PC-9 (cell line): ENCODE data around the gene MAGI2. TPM values are rescaled to one million over a fixed set of nuclear protein-coding genes. Genes with fewer than 3 reads are reported as not detected.

ENCODE experiments used
- BruUV-seq: library from RNA; stranded (reverse); fragments of 400-500 nt; replicated peaks from 2 replicates; lab custom pipeline; 2021; lab: Mats Ljungman, UMichigan
- CTCF ChIA-PET: fragments of 300-600 bp; sonication (Branson Sonifier 250); formaldehyde crosslinking; loops from one replicate; lab custom pipeline; 2022; ENCODE audit warnings: antibody characterized with exemption; lab: Charles Lee
- POLR2A ChIA-PET: fragments of 300-600 bp; sonication (Branson Sonifier 250); formaldehyde crosslinking; loops from one replicate; lab custom pipeline; 2022; ENCODE audit warnings: antibody characterized with exemption; ENCODE audit not compliant: unreplicated experiment; lab: Charles Lee
- DNase-seq, 2 experiments: peaks; one replicate each; pipeline versions ENCODE4 v3.0.0 to v3.0.0-alpha.2; 2015 to 2022; ENCODE audit warnings: mixed read lengths in 1 of 2
- H2AFZ ChIP-seq: fragments of 200-600 bp; sonication (generic); 2 replicates; pipeline ENCODE4 v1.8.1; 2017; ENCODE audit warnings: antibody characterized with exemption
- H3F3A ChIP-seq: fragments of 200-600 bp; sonication (generic); 2 replicates; pipeline ENCODE4 v1.8.1; 2017; ENCODE audit warnings: antibody characterized with exemption, mild to moderate bottlenecking, low read depth; ENCODE audit not compliant: insufficient read depth
- H3K27ac ChIP-seq: fragments of 200-600 bp; sonication (generic); 2 replicates; pipeline ENCODE4 v1.6.1; 2016; ENCODE audit warnings: mixed run types
- H3K27me3 ChIP-seq: fragments of 200-600 bp; sonication (generic); 2 replicates; pipeline ENCODE4 v1.6.1; 2016; ENCODE audit warnings: low read depth, mixed run types; ENCODE audit not compliant: insufficient read depth
- H3K36me3 ChIP-seq: fragments of 200-600 bp; sonication (generic); 2 replicates; pipeline ENCODE4 v1.6.1; 2016; ENCODE audit warnings: low read depth, mixed run types
- H3K4me1 ChIP-seq: fragments of 200-600 bp; sonication (generic); replicated peaks from 2 replicates; pipeline ENCODE4 v1.6.1; 2016; ENCODE audit warnings: mixed run types; ENCODE audit not compliant: insufficient read depth
- H3K4me2 ChIP-seq: fragments of 200-600 bp; sonication (generic); 2 replicates; pipeline ENCODE4 v1.6.1; 2017; ENCODE audit warnings: mixed run types
- H3K4me3 ChIP-seq: fragments of 200-600 bp; sonication (generic); 2 replicates; pipeline ENCODE4 v1.6.1; 2016; ENCODE audit warnings: mixed run types
- H3K79me2 ChIP-seq: fragments of 200-600 bp; sonication (generic); 2 replicates; pipeline ENCODE4 v1.6.1; 2017; ENCODE audit warnings: low read depth, mixed run types
- H3K9me2 ChIP-seq: fragments of 200-600 bp; sonication (generic); 2 replicates; pipeline ENCODE4 v1.8.1; 2017; ENCODE audit warnings: mild to moderate bottlenecking; ENCODE audit not compliant: insufficient read depth
- H3K9me3 ChIP-seq: fragments of 200-600 bp; sonication (generic); 2 replicates; pipeline ENCODE4 v1.8.1; 2016; ENCODE audit warnings: low read depth; ENCODE audit not compliant: insufficient read depth
- H4K20me1 ChIP-seq: fragments of 200-600 bp; sonication (generic); 2 replicates; pipeline ENCODE4 v1.8.1; 2017; ENCODE audit not compliant: insufficient read depth
- EZH2 ChIP-seq: fragments of 200-600 bp; sonication (generic); IDR thresholded peaks from 2 replicates; pipeline ENCODE4 v1.8.0; 2017; ENCODE audit warnings: antibody characterized with exemption, low read depth
- intact Hi-C: fragments of 100-400 bp; cut with micrococcal nuclease; formaldehyde crosslinking; loops from one replicate; pipeline ENCODE4 v1.10.0; 2022; ENCODE audit not compliant: unreplicated experiment
- total RNA-seq: library from RNA; stranded (reverse); gene quantifications from 2 replicates; pipeline ENCODE4 v1.2.3, GENCODE V29; 2021
- TF ChIP-seq, protein P1 (sequence below): fragments of 200-600 bp; sonication (generic); conservative IDR thresholded peaks from 2 replicates; pipeline ENCODE4 v1.6.1; 2017; ENCODE audit warnings: mixed run types, antibody characterized with exemption, mild to moderate bottlenecking, moderate library complexity

MAGI2 gene
- total RNA-seq, 1 experiment from 2014 or later: 0.92 TPM

DNA sequence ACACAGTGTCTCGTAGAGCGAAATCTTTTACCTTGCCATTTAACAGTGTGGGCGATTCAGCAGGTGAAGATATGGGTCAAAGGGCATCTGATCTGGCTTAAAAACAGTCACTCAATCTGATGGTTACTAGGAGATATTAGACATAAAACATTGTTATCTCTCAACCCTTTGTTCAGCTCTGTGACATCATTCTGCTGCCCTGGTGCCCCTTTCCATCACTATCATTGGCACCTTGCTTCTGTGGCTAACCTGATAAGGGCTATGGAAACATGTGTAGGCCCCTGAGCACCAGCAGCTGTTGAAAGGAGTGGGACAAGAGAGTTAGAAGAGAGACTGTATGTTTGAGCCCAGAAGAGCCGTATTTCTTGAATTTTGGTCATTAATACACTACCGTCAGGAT lies 1004.6 kb downstream of the MAGI2 start:
- Histone ChIP-seq H3K4me3 (no peak overlapping the region), H3F3A (no peaks in the 10 kb centered on the region), H3K27me3 (no peaks in the 10 kb centered on the region), H3K9me2 (no peaks in the 10 kb centered on the region), H2AFZ (no peak overlapping the region), H3K27ac (no peak overlapping the region), H3K79me2 (no peaks in the 10 kb centered on the region), H3K4me1 (no peaks in the 10 kb centered on the region), H3K4me2 (no peak overlapping the region), H3K36me3 (no peaks in the 10 kb centered on the region), H4K20me1 (no peaks in the 10 kb centered on the region), H3K9me3 (no peaks in the 10 kb centered on the region)
- DNase-seq: no peak
- BruUV-seq: no TSS peak
- CTCF ChIA-PET: no interaction called here
- POLR2A ChIA-PET: no interaction called here
- intact Hi-C loops: no loop called here
- no peak for TF ChIP-seq EZH2
- TF ChIP-seq, protein P1, sequence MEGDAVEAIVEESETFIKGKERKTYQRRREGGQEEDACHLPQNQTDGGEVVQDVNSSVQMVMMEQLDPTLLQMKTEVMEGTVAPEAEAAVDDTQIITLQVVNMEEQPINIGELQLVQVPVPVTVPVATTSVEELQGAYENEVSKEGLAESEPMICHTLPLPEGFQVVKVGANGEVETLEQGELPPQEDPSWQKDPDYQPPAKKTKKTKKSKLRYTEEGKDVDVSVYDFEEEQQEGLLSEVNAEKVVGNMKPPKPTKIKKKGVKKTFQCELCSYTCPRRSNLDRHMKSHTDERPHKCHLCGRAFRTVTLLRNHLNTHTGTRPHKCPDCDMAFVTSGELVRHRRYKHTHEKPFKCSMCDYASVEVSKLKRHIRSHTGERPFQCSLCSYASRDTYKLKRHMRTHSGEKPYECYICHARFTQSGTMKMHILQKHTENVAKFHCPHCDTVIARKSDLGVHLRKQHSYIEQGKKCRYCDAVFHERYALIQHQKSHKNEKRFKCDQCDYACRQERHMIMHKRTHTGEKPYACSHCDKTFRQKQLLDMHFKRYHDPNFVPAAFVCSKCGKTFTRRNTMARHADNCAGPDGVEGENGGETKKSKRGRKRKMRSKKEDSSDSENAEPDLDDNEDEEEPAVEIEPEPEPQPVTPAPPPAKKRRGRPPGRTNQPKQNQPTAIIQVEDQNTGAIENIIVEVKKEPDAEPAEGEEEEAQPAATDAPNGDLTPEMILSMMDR: no peak

DNA sequence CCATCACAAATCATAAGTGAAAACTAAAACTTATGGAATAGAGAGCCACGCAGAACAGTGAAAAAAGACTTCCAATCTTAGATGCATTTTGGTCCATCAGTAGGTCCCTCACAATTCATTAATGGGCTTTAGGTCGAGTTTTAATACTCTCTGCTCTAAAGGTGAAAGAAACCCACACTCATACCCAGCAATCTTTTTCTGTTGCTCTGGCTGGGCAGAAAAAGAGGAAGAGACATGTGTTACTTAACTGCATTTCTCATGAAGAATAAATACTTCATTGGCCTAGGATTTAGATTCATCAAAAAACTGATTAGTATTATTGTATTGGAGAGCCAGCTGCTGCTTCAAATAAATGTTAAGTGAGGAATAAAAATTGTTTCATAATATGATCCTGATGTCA lies 1009.2 kb downstream of the MAGI2 start:
- intact Hi-C loops: no loop called here
- no peak overlapping the region for H3K4me3 ChIP-seq
- CTCF ChIA-PET: no interaction called here
- POLR2A ChIA-PET: no interaction called here
- H2AFZ ChIP-seq: no peak overlapping the region
- no peak overlapping the region for H3K27ac ChIP-seq
- no peak for DNase-seq
- TF ChIP-seq, protein P1: no peak
- TF ChIP-seq EZH2: no peak
- H3K79me2 ChIP-seq: no peaks in the 10 kb centered on the region
- no TSS peak for BruUV-seq
- H3K4me1 ChIP-seq: no peaks in the 10 kb centered on the region
- no peaks in the 10 kb centered on the region for H3K36me3 ChIP-seq
- H3F3A ChIP-seq: no peaks in the 10 kb centered on the region
- no peaks in the 10 kb centered on the region for H3K9me2 ChIP-seq
- no peaks in the 10 kb centered on the region for H4K20me1 ChIP-seq
- H3K9me3 ChIP-seq: no peaks in the 10 kb centered on the region
- no peak overlapping the region for H3K4me2 ChIP-seq
- H3K27me3 ChIP-seq: no peaks in the 10 kb centered on the region

DNA sequence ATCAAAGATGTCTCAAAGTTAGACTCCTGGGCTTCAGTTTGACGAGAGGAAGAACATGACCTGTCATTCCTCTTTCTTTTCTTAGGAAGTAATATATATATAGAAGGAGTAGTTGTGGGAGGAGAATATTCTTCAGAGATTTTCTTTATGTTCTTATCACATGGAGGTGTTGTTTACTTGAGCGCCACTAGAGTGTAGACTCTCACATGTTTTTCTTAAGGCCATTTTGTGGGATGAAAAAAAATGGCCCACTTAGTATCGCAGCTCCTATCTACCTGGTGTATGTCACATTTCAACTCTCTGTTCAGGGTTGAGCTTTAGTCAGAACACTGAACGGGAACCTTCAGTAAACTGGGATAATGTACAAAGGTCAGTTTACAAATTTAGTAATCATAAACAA lies 1009.7 kb downstream of the MAGI2 start:
- Histone ChIP-seq H2AFZ (no peak overlapping the region), H3K27ac (no peak overlapping the region), H3K9me3 (no peaks in the 10 kb centered on the region), H3K79me2 (no peaks in the 10 kb centered on the region), H3K9me2 (no peaks in the 10 kb centered on the region), H3K4me1 (no peaks in the 10 kb centered on the region), H3K4me3 (no peak overlapping the region), H3F3A (no peaks in the 10 kb centered on the region), H3K36me3 (no peaks in the 10 kb centered on the region), H3K4me2 (no peak overlapping the region), H3K27me3 (no peaks in the 10 kb centered on the region), H4K20me1 (no peaks in the 10 kb centered on the region)
- no TSS peak for BruUV-seq
- TF ChIP-seq EZH2: no peak
- TF ChIP-seq, protein P1: no peak
- DNase-seq: no peak
- intact Hi-C loops: no loop called here
- POLR2A ChIA-PET: no interaction called here
- CTCF ChIA-PET: interaction anchor here (0.5 kb wide), 1 partner anchor 68 kb away, joined by 4 read pairs; no protein-coding TSS in a partner anchor
